Loucy (cell line): ENCODE results near the gene TNFRSF25.
A peak's percentile ranks its signal among the peaks of the same experiment; 100 is the strongest.

Experiments used
- H2AFZ ChIP-seq: fragments of 200-600 bp; sonication (generic); 2 replicates; pipeline ENCODE4 v1.6.0; 2016; ENCODE audit warnings: antibody characterized with exemption, mild to moderate bottlenecking, low read length, moderate library complexity
- H3F3A ChIP-seq: fragments of 200-600 bp; 2 replicates; pipeline ENCODE4 v1.6.0; 2016; ENCODE audit warnings: antibody characterized with exemption, low read depth, mild to moderate bottlenecking
- H3K27me3 ChIP-seq: fragments of 200-600 bp; sonication (generic); 2 replicates; pipeline ENCODE4 v1.6.1; 2014; ENCODE audit warnings: low read length, mild to moderate bottlenecking; ENCODE audit not compliant: insufficient read depth, poor library complexity, severe bottlenecking
- H3K36me3 ChIP-seq: fragments of 200-600 bp; sonication (generic); 2 replicates; pipeline ENCODE4 v1.6.1; 2016; ENCODE audit warnings: low read length; ENCODE audit not compliant: insufficient read depth
- H3K4me1 ChIP-seq: fragments of 200-600 bp; sonication (generic); 2 replicates; pipeline ENCODE4 v1.5.1; 2014; ENCODE audit warnings: low read length, mild to moderate bottlenecking; ENCODE audit not compliant: insufficient read depth, poor library complexity, severe bottlenecking
- H3K4me2 ChIP-seq: fragments of 200-600 bp; sonication (generic); 2 replicates; pipeline ENCODE4 v1.6.0; 2014; ENCODE audit warnings: antibody characterized with exemption, low read length, low read depth, mild to moderate bottlenecking; ENCODE audit not compliant: poor library complexity, severe bottlenecking
- H3K4me3 ChIP-seq: fragments of 200-600 bp; sonication (generic); 2 replicates; pipeline ENCODE4 v1.5.1; 2014; ENCODE audit warnings: low read length, mild to moderate bottlenecking, mixed read lengths; ENCODE audit not compliant: poor library complexity, severe bottlenecking
- H3K79me2 ChIP-seq: fragments of 200-600 bp; sonication (generic); 2 replicates; pipeline ENCODE4 v1.6.1; 2014; ENCODE audit warnings: low read length; ENCODE audit not compliant: insufficient read depth
- H3K9ac ChIP-seq: fragments of 200-600 bp; sonication (generic); 2 replicates; pipeline ENCODE4 v1.6.0; 2014; ENCODE audit warnings: mild to moderate bottlenecking, low read depth, low read length, moderate library complexity; ENCODE audit not compliant: poor library complexity, severe bottlenecking
- H3K9me2 ChIP-seq: fragments of 200-600 bp; sonication (generic); replicated peaks from 2 replicates; pipeline ENCODE4 v1.6.1; 2016; ENCODE audit warnings: low read depth, low read length, mixed read lengths
- H3K9me3 ChIP-seq: fragments of 200-600 bp; sonication (generic); 2 replicates; pipeline ENCODE4 v1.6.1; 2014; ENCODE audit warnings: mild to moderate bottlenecking, antibody characterized with exemption, low read length, low read depth; ENCODE audit not compliant: insufficient read depth
- H4K20me1 ChIP-seq: fragments of 200-600 bp; sonication (generic); 2 replicates; pipeline ENCODE4 v1.6.0; 2014; ENCODE audit warnings: antibody characterized with exemption, low read length, mild to moderate bottlenecking; ENCODE audit not compliant: insufficient read depth, poor library complexity, severe bottlenecking
- EZH2phosphoT487 ChIP-seq: fragments of 200-600 bp; IDR thresholded peaks from 2 replicates; pipeline ENCODE4 v1.6.1; 2018; ENCODE audit warnings: antibody characterized with exemption, mild to moderate bottlenecking, moderate library complexity, borderline replicate concordance
- TF ChIP-seq, protein P1 (sequence below): fragments of 200-600 bp; sonication (generic); conservative IDR thresholded peaks from 2 replicates; pipeline ENCODE4 v1.5.1; 2014; ENCODE audit warnings: mild to moderate bottlenecking, antibody characterized with exemption, low read length

Gene TNFRSF25

DNA sequence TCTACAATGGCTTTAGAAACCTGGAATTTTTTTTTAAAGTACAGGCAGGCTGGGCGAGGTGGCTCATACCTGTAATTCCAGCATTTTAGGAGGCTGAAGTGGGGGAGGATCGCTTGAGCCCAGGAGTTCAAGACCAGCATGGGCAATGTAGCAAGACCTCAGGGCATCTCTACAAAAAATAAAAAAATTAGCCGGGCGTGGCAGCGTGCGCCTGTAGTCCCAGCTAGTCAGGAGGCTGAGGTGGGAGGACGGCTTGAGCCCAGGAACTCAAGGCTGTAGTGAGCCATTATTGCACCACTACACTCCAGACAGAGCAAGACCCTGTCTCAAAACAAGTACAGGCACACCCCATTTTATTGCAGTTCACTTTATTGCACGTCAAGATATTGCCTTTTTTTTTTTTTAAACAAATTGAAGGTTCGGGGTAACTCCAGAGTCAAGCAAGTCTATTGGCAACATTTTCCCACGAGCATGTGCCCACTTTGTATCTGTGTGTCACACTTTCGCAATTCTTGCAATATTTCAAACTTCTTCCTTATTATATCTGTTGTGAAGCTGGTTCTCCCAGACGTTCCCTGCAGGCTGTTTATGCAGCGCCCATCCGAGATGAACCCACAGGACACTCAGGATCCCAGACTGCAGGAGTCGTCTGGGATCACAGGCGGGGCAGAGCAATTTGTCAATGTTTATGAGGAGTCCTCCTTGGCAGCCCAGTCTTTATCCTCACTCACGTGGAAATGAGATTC lies 50.9 kb downstream of the TNFRSF25 start:
- no peaks in the 10 kb centered on the region for H3K9me3 ChIP-seq
- H3K4me2 ChIP-seq: peak overlapping the region; percentile 56
- H3K79me2 ChIP-seq: no peaks in the 10 kb centered on the region
- no peaks in the 10 kb centered on the region for H4K20me1 ChIP-seq
- TF ChIP-seq, protein P1, sequence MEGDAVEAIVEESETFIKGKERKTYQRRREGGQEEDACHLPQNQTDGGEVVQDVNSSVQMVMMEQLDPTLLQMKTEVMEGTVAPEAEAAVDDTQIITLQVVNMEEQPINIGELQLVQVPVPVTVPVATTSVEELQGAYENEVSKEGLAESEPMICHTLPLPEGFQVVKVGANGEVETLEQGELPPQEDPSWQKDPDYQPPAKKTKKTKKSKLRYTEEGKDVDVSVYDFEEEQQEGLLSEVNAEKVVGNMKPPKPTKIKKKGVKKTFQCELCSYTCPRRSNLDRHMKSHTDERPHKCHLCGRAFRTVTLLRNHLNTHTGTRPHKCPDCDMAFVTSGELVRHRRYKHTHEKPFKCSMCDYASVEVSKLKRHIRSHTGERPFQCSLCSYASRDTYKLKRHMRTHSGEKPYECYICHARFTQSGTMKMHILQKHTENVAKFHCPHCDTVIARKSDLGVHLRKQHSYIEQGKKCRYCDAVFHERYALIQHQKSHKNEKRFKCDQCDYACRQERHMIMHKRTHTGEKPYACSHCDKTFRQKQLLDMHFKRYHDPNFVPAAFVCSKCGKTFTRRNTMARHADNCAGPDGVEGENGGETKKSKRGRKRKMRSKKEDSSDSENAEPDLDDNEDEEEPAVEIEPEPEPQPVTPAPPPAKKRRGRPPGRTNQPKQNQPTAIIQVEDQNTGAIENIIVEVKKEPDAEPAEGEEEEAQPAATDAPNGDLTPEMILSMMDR: no peak
- no peak for TF ChIP-seq EZH2phosphoT487
- peak overlapping the region; percentile 71; the same call in 1 of the 2 replicates for H2AFZ ChIP-seq
- H3K4me1 ChIP-seq: peaks cover 4% of the 10 kb centered on the region
- no peaks in the 10 kb centered on the region for H3K27me3 ChIP-seq
- H3K9ac ChIP-seq: no peak overlapping the region
- no peaks in the 10 kb centered on the region for H3F3A ChIP-seq
- no peaks in the 10 kb centered on the region for H3K36me3 ChIP-seq
- no peaks in the 10 kb centered on the region for H3K9me2 ChIP-seq
- peak overlapping the region; percentile 41 for H3K4me3 ChIP-seq

DNA sequence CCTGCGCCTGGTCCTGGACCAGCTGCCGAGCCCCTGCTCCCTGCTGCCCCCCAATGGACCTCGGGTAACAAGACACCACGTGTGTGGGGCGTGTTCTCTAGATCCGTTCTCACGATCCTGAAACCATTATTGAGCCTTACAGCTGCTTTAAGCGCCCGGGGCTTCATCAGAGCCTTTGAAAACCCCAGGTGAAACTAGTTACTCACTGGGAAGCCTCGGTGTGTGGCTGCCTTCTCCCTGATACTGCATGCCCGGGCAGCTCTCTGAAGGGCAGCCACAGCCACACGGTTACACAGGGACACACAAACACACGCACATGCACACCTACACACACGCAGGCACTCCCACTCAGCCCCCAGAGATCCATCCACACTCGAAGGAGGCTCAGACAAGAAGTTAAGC lies 51.5 kb downstream of the TNFRSF25 start:
- no peak for TF ChIP-seq EZH2phosphoT487
- TF ChIP-seq, protein P1: peak; percentile 83
- Histone ChIP-seq H3K79me2 (no peaks in the 10 kb centered on the region), H3K4me1 (peaks cover 4% of the 10 kb centered on the region), H3K4me2 (peak overlapping the region; percentile 56), H3K27me3 (no peaks in the 10 kb centered on the region), H3K9me3 (no peaks in the 10 kb centered on the region), H3K9ac (no peak overlapping the region), H2AFZ (peak overlapping the region; percentile 71), H3F3A (no peaks in the 10 kb centered on the region), H3K4me3 (peak overlapping the region; percentile 41), H3K9me2 (no peaks in the 10 kb centered on the region), H3K36me3 (no peaks in the 10 kb centered on the region), H4K20me1 (no peaks in the 10 kb centered on the region)

DNA sequence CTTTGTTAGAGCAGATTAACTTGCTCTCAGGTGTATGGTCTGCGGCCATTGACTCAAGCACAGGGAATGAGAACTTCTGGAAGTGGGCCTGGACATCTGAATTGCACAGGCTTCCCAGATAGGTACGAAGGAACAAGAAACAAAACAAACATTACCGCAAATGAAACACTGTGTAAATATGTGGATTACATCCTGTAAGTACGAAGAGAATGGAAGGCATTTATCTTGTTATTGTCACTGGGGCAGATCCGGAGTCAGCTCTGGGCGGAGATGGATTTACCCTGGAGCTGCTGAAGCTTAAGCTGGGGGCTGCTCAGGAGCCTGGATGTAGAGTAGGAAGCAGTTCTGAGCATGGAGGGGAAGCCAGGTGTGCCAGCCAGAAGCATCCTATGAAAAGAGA lies 53.1 kb downstream of the TNFRSF25 start:
- H3F3A ChIP-seq: no peaks in the 10 kb centered on the region
- H3K27me3 ChIP-seq: no peaks in the 10 kb centered on the region
- no peak overlapping the region for H3K9ac ChIP-seq
- H3K9me2 ChIP-seq: no peaks in the 10 kb centered on the region
- no peak overlapping the region for H3K4me2 ChIP-seq
- TF ChIP-seq, protein P1: no peak
- TF ChIP-seq EZH2phosphoT487: no peak
- no peak overlapping the region for H2AFZ ChIP-seq
- no peaks in the 10 kb centered on the region for H3K9me3 ChIP-seq
- H3K4me3 ChIP-seq: no peak overlapping the region
- peaks cover 4% of the 10 kb centered on the region for H3K4me1 ChIP-seq
- no peaks in the 10 kb centered on the region for H3K36me3 ChIP-seq
- H4K20me1 ChIP-seq: no peaks in the 10 kb centered on the region
- H3K79me2 ChIP-seq: no peaks in the 10 kb centered on the region
